ENCODE results near the gene BTBD16. TPM values are rescaled to one million over a fixed set of nuclear protein-coding genes. Genes with fewer than 3 reads are reported as not detected.

BTBD16 gene
- polyA plus RNA-seq, 3 donors = not detected

DNA sequence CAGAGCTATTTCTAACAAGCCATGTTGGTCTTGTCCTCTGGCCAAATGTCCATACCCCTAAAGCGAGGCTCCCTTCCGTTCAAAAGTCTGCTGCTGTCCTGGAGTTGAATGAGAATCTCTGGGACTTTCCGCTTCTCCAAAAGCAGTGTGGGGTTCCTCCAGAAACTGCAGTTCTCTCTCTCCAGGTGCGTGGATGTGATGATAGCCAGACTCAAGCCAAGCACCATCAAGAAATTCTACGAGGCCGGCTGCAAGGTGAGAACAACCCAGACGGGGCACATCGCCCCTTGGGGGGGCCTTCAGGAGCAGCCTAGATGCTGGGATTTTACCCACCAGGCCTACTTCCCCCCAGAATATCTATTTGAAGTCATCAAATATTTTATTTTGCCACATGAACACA lies 26.5 kb downstream of the BTBD16 start:
- Histone ChIP-seq H3K9ac (ENCODE audit: insufficient read depth, low read length, poor library complexity, severe bottlenecking) (no peak overlapping the region), H3K27ac (ENCODE audit: low read depth in 1 of 2, low read length in 2 of 2) (no peak overlapping the region), H3K79me2 (ENCODE audit: insufficient read depth, low read length) (no peaks in the 10 kb centered on the region), H3K4me3 (replicated peaks in 1 of 3; ENCODE audit: low read depth in 2 of 3, low read length in 3 of 3) (no peak overlapping the region), H3K27me3 (ENCODE audit: control insufficient read depth in 2 of 2, insufficient read depth in 2 of 2, low read length in 2 of 2) (no peaks in the 10 kb centered on the region), H3K4me1 (ENCODE audit: control insufficient read depth in 1 of 2, insufficient read depth in 2 of 2, low read length in 2 of 2) (no peaks in the 10 kb centered on the region), H3K4me2 (replicated peaks; ENCODE audit: extremely low read depth, low read length, poor library complexity, severe bottlenecking) (no peak overlapping the region), H2AFZ (ENCODE audit: insufficient read depth, low read depth, low read length, poor library complexity, severe bottlenecking) (no peak overlapping the region), H4K20me1 (ENCODE audit: insufficient read depth, low read length) (no peaks in the 10 kb centered on the region), H3K36me3 (replicated peaks in 1 of 2; ENCODE audit: control insufficient read depth in 1 of 2, insufficient read depth in 2 of 2, low read length in 2 of 2) (no peaks in the 10 kb centered on the region), H3K9me3 (replicated peaks in 1 of 2; ENCODE audit: control insufficient read depth in 1 of 2, insufficient read depth in 1 of 2, low read length in 2 of 2) (no peaks in the 10 kb centered on the region)
- Mint-ChIP-seq H3K27ac (no peak overlapping the region), H3K4me1 (no peaks in the 10 kb centered on the region), H3K9me3 (no peaks in the 10 kb centered on the region), H3K27me3 (ENCODE audit: low read depth in 3 of 3) (peaks cover 3 to 9% (median 8%) of the 10 kb centered on the region in 3 donors), H3K36me3 (no peaks in the 10 kb centered on the region), H3K4me3 (no peak overlapping the region)
- DNase-seq = no peak
- WGBS (ENCODE audit: insufficient coverage) = 88% methylated on average over 7 of the region's 8 CpGs
- TF ChIP-seq, protein P1, sequence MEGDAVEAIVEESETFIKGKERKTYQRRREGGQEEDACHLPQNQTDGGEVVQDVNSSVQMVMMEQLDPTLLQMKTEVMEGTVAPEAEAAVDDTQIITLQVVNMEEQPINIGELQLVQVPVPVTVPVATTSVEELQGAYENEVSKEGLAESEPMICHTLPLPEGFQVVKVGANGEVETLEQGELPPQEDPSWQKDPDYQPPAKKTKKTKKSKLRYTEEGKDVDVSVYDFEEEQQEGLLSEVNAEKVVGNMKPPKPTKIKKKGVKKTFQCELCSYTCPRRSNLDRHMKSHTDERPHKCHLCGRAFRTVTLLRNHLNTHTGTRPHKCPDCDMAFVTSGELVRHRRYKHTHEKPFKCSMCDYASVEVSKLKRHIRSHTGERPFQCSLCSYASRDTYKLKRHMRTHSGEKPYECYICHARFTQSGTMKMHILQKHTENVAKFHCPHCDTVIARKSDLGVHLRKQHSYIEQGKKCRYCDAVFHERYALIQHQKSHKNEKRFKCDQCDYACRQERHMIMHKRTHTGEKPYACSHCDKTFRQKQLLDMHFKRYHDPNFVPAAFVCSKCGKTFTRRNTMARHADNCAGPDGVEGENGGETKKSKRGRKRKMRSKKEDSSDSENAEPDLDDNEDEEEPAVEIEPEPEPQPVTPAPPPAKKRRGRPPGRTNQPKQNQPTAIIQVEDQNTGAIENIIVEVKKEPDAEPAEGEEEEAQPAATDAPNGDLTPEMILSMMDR (IDR thresholded peaks at IDR 0.05) = no peak
- intact Hi-C loops (cut with micrococcal nuclease) = loop anchor here (5.0 to 10.0 kb wide), 3 partner anchors 140 to 270 kb away; partner anchors contain the start of gene DMBT1 (in 1 of the 2)

DNA sequence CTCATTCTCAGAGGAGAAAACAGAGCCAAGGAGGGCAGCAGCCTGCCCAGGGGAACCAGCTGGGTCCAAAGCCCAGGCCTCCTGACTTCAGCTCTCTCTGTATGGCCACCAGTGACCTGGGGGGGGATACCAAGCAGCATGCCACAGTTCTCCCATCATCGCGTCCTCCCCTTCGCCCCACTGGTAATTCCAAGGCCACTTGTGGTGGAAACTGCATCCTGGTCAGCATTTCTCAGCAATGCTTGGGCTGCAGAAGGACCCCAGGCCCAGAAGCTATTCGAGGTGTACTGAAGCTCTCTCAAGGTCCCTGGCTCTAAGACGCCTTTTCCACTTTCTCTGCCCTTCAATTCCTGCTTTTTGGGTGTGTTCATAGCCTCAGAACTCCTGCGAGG lies 27.1 kb downstream of the BTBD16 start:
- H3K4me1 Mint-ChIP-seq = no peaks in the 10 kb centered on the region
- Histone ChIP-seq H2AFZ (ENCODE audit: insufficient read depth, low read depth, low read length, poor library complexity, severe bottlenecking) (no peak overlapping the region), H3K27ac (ENCODE audit: low read depth in 1 of 2, low read length in 2 of 2) (no peak overlapping the region), H3K9ac (ENCODE audit: insufficient read depth, low read length, poor library complexity, severe bottlenecking) (no peak overlapping the region), H3K4me3 (replicated peaks in 1 of 3; ENCODE audit: low read depth in 2 of 3, low read length in 3 of 3) (no peak overlapping the region), H3K27me3 (ENCODE audit: control insufficient read depth in 2 of 2, insufficient read depth in 2 of 2, low read length in 2 of 2) (no peaks in the 10 kb centered on the region), H3K4me1 (ENCODE audit: control insufficient read depth in 1 of 2, insufficient read depth in 2 of 2, low read length in 2 of 2) (no peaks in the 10 kb centered on the region), H4K20me1 (ENCODE audit: insufficient read depth, low read length) (no peaks in the 10 kb centered on the region), H3K79me2 (ENCODE audit: insufficient read depth, low read length) (no peaks in the 10 kb centered on the region), H3K36me3 (replicated peaks in 1 of 2; ENCODE audit: control insufficient read depth in 1 of 2, insufficient read depth in 2 of 2, low read length in 2 of 2) (no peaks in the 10 kb centered on the region), H3K4me2 (replicated peaks; ENCODE audit: extremely low read depth, low read length, poor library complexity, severe bottlenecking) (no peak overlapping the region), H3K9me3 (replicated peaks in 1 of 2; ENCODE audit: control insufficient read depth in 1 of 2, insufficient read depth in 1 of 2, low read length in 2 of 2) (no peaks in the 10 kb centered on the region)
- no peak overlapping the region for H3K27ac Mint-ChIP-seq
- TF ChIP-seq, protein P1 (IDR thresholded peaks at IDR 0.05) = no peak
- H3K36me3 Mint-ChIP-seq = no peaks in the 10 kb centered on the region
- H3K27me3 Mint-ChIP-seq (ENCODE audit: low read depth in 3 of 3) = peaks cover 3 to 9% (median 8%) of the 10 kb centered on the region in 3 donors
- no peak for DNase-seq
- no peak overlapping the region for H3K4me3 Mint-ChIP-seq
- intact Hi-C loops (cut with micrococcal nuclease) = loop anchor here (2.0 to 10.0 kb wide), 4 partner anchors 137 to 269 kb away; partner anchors contain the start of gene DMBT1 (in 1 of the 2)
- 84% methylated on average over 6 of the region's 6 CpGs for WGBS (ENCODE audit: insufficient coverage)
- no peaks in the 10 kb centered on the region for H3K9me3 Mint-ChIP-seq
